Activated CD4-positive, alpha-beta T cell treated with anti-CD3 and anti-CD28 coated beads, Interleukin-2, amount 50 U/mL, for 1 hour (primary cell): ENCODE data around the gene SEC62.

ENCODE experiments used
- DNase-seq: peaks from one replicate; pipeline ENCODE4 v3.0.0-alpha.2; 2020

Gene SEC62

GRCh38 chr3:169966428-169966950, at the start of gene SEC62:
Gene SEC62, plus strand, starts transcription at chr3:169966807. Its CDS starts 16 bp downstream, at chr3:169966823.
- DNase-seq = peak; percentile 96

- DNase-seq = no peak
These were observed 43.4 kb upstream of the SEC62 start for GRCh38 chr3:169923189-169923588.

GRCh38 chr3:169923831-169924230, 42.8 kb upstream of the SEC62 start:
- DNase-seq = no peak

GRCh38 chr3:169929830-169930519, 36.6 kb upstream of the SEC62 start:
- no peak for DNase-seq

GRCh38 chr3:169930843-169931242, 35.8 kb upstream of the SEC62 start:
- no peak for DNase-seq

GRCh38 chr3:169931747-169932520, 34.7 kb upstream of the SEC62 start:
- DNase-seq = no peak

GRCh38 chr3:169939320-169939719, 27.3 kb upstream of the SEC62 start:
- no peak for DNase-seq

- DNase-seq = no peak
These were observed 26.9 kb upstream of the SEC62 start for GRCh38 chr3:169939751-169940150.

GRCh38 chr3:169940470-169941181, 26.0 kb upstream of the SEC62 start:
- no peak for DNase-seq

GRCh38 chr3:169945313-169945712, 21.3 kb upstream of the SEC62 start:
- peak; percentile 3 for DNase-seq

GRCh38 chr3:169946336-169946735, 20.3 kb upstream of the SEC62 start:
- no peak for DNase-seq

- DNase-seq = no peak
These were observed 17.8 kb upstream of the SEC62 start for GRCh38 chr3:169948559-169949448.

- DNase-seq = no peak
These were observed 14.6 kb upstream of the SEC62 start for GRCh38 chr3:169952045-169952444.

GRCh38 chr3:169953462-169954141, 13.0 kb upstream of the SEC62 start:
- DNase-seq = no peak

- no peak for DNase-seq
These were observed 12.4 kb upstream of the SEC62 start for GRCh38 chr3:169954142-169954756.

GRCh38 chr3:169955406-169955805, 11.2 kb upstream of the SEC62 start:
- no peak for DNase-seq

GRCh38 chr3:169964176-169964575, 2.4 kb upstream of the SEC62 start:
- no peak for DNase-seq

GRCh38 chr3:169965562-169966427, 812 bp upstream of the SEC62 start:
- no peak for DNase-seq

GRCh38 chr3:169966951-169967915, 626 bp downstream of the SEC62 start:
- peak; percentile 29 for DNase-seq
